SK-N-SH treated with all-trans-retinoic acid at 6 μM for 48 hours (cell line): ENCODE measurements around the gene DCAF6.

Experiments used
- ARNTL ChIP-seq: fragments of 450-650 bp; formaldehyde crosslinking; IDR thresholded peaks from 2 replicates; pipeline ENCODE4 v1.5.0; 2020; ENCODE audit warnings: low read depth, mild to moderate bottlenecking, moderate library complexity, borderline replicate concordance
- BACH2 ChIP-seq: fragments of 250-450 bp; sonication (Bioruptor Pico); IDR thresholded peaks from 2 replicates; pipeline ENCODE4 v1.9.0; 2021; ENCODE audit warnings: mild to moderate bottlenecking, borderline replicate concordance
- GLIS3 ChIP-seq: fragments of 250-450 bp; sonication (Bioruptor Pico); IDR thresholded peaks from 2 replicates; pipeline ENCODE4 v1.5.0; 2020; ENCODE audit warnings: mild to moderate bottlenecking, moderate library complexity
- PPARA ChIP-seq: fragments of 250-450 bp; sonication (Bioruptor Pico); IDR thresholded peaks from 2 replicates; pipeline ENCODE4 v1.5.0; 2020; ENCODE audit warnings: mild to moderate bottlenecking, borderline replicate concordance
- RARB ChIP-seq: fragments of 250-450 bp; sonication (Bioruptor Pico); IDR thresholded peaks from 2 replicates; pipeline ENCODE4 v1.8.0; 2021; ENCODE audit warnings: mild to moderate bottlenecking, moderate library complexity
- TOX ChIP-seq: fragments of 250-450 bp; sonication (Bioruptor Pico); IDR thresholded peaks from 2 replicates; pipeline ENCODE4 v1.8.0; 2021; ENCODE audit warnings: mild to moderate bottlenecking, moderate library complexity, borderline replicate concordance
- ZFP30 ChIP-seq: fragments of 450-650 bp; formaldehyde crosslinking; IDR thresholded peaks from 2 replicates; pipeline ENCODE4 v1.5.0; 2022; ENCODE audit warnings: mild to moderate bottlenecking, moderate library complexity
- ZNF70 ChIP-seq: fragments of 450-650 bp; formaldehyde crosslinking; IDR thresholded peaks from 2 replicates; pipeline ENCODE4 v1.5.0; 2020; ENCODE audit warnings: mild to moderate bottlenecking, moderate library complexity
- ZNF8 ChIP-seq: fragments of 450-650 bp; formaldehyde crosslinking; IDR thresholded peaks from 2 replicates; pipeline ENCODE4 v1.5.0; 2020; ENCODE audit warnings: mild to moderate bottlenecking, moderate library complexity
- TF ChIP-seq, protein P1 (sequence below): fragments of 250-450 bp; sonication (Bioruptor Pico); IDR thresholded peaks from 2 replicates; pipeline ENCODE4 v1.8.0; 2021; ENCODE audit warnings: low read depth, mild to moderate bottlenecking, moderate library complexity, borderline replicate concordance
- TF ChIP-seq, protein P2 (sequence below): fragments of 250-450 bp; sonication (Bioruptor Pico); IDR thresholded peaks from 2 replicates; pipeline ENCODE4 v1.5.0; 2020; ENCODE audit warnings: mild to moderate bottlenecking, moderate library complexity
- TF ChIP-seq, protein P3 (sequence below): fragments of 250-450 bp; sonication (Bioruptor Pico); IDR thresholded peaks from 2 replicates; pipeline ENCODE4 v1.5.1; 2020; ENCODE audit warnings: low read depth, mild to moderate bottlenecking, moderate library complexity
- TF ChIP-seq, protein P4 (sequence below): fragments of 250-450 bp; sonication (Bioruptor Pico); IDR thresholded peaks from 2 replicates; pipeline ENCODE4 v1.5.1; 2021; ENCODE audit warnings: mild to moderate bottlenecking, moderate library complexity
- TF ChIP-seq, protein P5 (sequence below): fragments of 250-450 bp; sonication (Bioruptor Pico); IDR thresholded peaks from 2 replicates; pipeline ENCODE4 v1.8.0; 2020; ENCODE audit warnings: mild to moderate bottlenecking, moderate library complexity, borderline replicate concordance

DNA sequence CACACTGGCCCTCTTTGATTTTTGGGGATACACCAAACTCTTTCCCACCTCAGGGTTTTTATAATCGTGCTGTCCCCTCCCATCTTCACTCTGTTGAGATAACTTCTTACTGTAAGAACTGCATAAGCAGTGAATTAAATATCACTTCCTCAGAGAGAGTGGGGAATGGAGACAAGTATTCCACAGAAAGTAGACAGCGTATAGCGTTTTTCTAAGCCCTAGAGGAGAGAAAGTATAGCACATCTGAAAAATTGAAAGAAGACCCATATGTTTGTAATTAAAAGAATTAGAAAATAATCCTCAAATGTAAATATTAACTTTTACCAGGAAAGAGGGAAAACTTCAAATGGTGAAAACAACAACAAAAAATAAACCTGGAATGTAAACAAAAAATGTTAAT lies 132.9 kb downstream of the DCAF6 start:
- TF ChIP-seq ARNTL (CRISPR knock-in tag) (no peak), ZFP30 (CRISPR knock-in tag) (no peak), ZNF70 (CRISPR knock-in tag) (no peak), TOX (CRISPR knock-in tag) (no peak), ZNF8 (CRISPR knock-in tag) (no peak), RARB (no peak), BACH2 (no peak), PPARA (CRISPR knock-in tag) (no peak), GLIS3 (CRISPR knock-in tag) (no peak)
- TF ChIP-seq, protein P1, sequence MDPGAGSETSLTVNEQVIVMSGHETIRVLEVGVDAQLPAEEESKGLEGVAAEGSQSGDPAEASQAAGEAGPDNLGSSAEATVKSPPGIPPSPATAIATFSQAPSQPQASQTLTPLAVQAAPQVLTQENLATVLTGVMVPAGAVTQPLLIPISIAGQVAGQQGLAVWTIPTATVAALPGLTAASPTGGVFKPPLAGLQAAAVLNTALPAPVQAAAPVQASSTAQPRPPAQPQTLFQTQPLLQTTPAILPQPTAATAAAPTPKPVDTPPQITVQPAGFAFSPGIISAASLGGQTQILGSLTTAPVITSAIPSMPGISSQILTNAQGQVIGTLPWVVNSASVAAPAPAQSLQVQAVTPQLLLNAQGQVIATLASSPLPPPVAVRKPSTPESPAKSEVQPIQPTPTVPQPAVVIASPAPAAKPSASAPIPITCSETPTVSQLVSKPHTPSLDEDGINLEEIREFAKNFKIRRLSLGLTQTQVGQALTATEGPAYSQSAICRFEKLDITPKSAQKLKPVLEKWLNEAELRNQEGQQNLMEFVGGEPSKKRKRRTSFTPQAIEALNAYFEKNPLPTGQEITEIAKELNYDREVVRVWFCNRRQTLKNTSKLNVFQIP (CRISPR knock-in tag), result no peak
- TF ChIP-seq, protein P2, sequence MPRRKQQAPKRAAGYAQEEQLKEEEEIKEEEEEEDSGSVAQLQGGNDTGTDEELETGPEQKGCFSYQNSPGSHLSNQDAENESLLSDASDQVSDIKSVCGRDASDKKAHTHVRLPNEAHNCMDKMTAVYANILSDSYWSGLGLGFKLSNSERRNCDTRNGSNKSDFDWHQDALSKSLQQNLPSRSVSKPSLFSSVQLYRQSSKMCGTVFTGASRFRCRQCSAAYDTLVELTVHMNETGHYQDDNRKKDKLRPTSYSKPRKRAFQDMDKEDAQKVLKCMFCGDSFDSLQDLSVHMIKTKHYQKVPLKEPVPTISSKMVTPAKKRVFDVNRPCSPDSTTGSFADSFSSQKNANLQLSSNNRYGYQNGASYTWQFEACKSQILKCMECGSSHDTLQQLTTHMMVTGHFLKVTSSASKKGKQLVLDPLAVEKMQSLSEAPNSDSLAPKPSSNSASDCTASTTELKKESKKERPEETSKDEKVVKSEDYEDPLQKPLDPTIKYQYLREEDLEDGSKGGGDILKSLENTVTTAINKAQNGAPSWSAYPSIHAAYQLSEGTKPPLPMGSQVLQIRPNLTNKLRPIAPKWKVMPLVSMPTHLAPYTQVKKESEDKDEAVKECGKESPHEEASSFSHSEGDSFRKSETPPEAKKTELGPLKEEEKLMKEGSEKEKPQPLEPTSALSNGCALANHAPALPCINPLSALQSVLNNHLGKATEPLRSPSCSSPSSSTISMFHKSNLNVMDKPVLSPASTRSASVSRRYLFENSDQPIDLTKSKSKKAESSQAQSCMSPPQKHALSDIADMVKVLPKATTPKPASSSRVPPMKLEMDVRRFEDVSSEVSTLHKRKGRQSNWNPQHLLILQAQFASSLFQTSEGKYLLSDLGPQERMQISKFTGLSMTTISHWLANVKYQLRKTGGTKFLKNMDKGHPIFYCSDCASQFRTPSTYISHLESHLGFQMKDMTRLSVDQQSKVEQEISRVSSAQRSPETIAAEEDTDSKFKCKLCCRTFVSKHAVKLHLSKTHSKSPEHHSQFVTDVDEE (CRISPR knock-in tag), result no peak
- TF ChIP-seq, protein P3, sequence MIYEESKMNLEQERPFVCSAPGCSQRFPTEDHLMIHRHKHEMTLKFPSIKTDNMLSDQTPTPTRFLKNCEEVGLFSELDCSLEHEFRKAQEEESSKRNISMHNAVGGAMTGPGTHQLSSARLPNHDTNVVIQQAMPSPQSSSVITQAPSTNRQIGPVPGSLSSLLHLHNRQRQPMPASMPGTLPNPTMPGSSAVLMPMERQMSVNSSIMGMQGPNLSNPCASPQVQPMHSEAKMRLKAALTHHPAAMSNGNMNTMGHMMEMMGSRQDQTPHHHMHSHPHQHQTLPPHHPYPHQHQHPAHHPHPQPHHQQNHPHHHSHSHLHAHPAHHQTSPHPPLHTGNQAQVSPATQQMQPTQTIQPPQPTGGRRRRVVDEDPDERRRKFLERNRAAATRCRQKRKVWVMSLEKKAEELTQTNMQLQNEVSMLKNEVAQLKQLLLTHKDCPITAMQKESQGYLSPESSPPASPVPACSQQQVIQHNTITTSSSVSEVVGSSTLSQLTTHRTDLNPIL, result no peak
- TF ChIP-seq, protein P4, sequence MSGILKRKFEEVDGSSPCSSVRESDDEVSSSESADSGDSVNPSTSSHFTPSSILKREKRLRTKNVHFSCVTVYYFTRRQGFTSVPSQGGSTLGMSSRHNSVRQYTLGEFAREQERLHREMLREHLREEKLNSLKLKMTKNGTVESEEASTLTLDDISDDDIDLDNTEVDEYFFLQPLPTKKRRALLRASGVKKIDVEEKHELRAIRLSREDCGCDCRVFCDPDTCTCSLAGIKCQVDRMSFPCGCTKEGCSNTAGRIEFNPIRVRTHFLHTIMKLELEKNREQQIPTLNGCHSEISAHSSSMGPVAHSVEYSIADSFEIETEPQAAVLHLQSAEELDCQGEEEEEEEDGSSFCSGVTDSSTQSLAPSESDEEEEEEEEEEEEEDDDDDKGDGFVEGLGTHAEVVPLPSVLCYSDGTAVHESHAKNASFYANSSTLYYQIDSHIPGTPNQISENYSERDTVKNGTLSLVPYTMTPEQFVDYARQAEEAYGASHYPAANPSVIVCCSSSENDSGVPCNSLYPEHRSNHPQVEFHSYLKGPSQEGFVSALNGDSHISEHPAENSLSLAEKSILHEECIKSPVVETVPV (CRISPR knock-in tag), result no peak
- TF ChIP-seq, protein P5, sequence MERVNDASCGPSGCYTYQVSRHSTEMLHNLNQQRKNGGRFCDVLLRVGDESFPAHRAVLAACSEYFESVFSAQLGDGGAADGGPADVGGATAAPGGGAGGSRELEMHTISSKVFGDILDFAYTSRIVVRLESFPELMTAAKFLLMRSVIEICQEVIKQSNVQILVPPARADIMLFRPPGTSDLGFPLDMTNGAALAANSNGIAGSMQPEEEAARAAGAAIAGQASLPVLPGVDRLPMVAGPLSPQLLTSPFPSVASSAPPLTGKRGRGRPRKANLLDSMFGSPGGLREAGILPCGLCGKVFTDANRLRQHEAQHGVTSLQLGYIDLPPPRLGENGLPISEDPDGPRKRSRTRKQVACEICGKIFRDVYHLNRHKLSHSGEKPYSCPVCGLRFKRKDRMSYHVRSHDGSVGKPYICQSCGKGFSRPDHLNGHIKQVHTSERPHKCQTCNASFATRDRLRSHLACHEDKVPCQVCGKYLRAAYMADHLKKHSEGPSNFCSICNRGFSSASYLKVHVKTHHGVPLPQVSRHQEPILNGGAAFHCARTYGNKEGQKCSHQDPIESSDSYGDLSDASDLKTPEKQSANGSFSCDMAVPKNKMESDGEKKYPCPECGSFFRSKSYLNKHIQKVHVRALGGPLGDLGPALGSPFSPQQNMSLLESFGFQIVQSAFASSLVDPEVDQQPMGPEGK (CRISPR knock-in tag), result no peak
